Measurements from ENCODE around the gene NTMT2.

GRCh38 chr1:170210142-170210541, 64.4 kb downstream of the NTMT2 start:
- TF ChIP-seq POLR2A (IDR thresholded peaks at IDR 0.05) (no peak), CTCF (IDR thresholded peaks at IDR 0.05) (no peak)

Data from lower leg skin (tissue), 3 donors.